DND-41 (cell line): ENCODE results near the gene ANKRD36C.
"Not testable (repeated sequence)": the region's sequence is repeated elsewhere in the genome, so short reads cannot be mapped to it uniquely, and the experiment has no call there.

ENCODE experiments used
- EZH2 ChIP-seq: IDR thresholded peaks from 3 replicates; pipeline ENCODE4 v1.6.1; 2012; ENCODE audit warnings: borderline replicate concordance, low read depth, mild to moderate bottlenecking, moderate library complexity, low read length, inconsistent platforms; ENCODE audit not compliant: severe bottlenecking
- TF ChIP-seq, protein P1 (sequence below): IDR thresholded peaks from 2 replicates; pipeline ENCODE4 v1.5.1; 2012; ENCODE audit warnings: borderline replicate concordance, low read length, moderate library complexity, mild to moderate bottlenecking; ENCODE audit not compliant: poor library complexity, severe bottlenecking; ENCODE audit errors: extremely low read depth

DNA sequence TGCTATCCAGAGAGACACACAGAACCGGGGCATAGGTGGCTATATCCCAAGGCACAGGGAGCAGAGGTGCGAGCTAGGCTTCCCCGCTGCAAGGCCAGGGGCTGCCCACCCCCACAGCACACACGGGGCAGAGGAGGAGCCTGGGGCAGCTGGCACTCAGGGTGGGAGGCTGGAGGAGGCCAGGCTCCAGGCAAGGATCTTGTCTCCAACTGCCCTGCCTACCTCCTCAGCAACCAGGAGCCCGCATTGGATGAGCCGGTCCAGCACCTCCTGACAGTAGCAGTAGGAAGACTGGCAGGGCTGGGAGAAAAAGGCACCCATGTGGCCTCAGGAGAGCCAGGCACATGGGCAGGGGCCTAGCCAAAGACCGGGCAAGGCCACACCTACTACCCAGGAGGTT lies 32.1 kb upstream of the ANKRD36C start:
- TF ChIP-seq, protein P1, sequence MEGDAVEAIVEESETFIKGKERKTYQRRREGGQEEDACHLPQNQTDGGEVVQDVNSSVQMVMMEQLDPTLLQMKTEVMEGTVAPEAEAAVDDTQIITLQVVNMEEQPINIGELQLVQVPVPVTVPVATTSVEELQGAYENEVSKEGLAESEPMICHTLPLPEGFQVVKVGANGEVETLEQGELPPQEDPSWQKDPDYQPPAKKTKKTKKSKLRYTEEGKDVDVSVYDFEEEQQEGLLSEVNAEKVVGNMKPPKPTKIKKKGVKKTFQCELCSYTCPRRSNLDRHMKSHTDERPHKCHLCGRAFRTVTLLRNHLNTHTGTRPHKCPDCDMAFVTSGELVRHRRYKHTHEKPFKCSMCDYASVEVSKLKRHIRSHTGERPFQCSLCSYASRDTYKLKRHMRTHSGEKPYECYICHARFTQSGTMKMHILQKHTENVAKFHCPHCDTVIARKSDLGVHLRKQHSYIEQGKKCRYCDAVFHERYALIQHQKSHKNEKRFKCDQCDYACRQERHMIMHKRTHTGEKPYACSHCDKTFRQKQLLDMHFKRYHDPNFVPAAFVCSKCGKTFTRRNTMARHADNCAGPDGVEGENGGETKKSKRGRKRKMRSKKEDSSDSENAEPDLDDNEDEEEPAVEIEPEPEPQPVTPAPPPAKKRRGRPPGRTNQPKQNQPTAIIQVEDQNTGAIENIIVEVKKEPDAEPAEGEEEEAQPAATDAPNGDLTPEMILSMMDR: not testable (repeated sequence)
- not testable (repeated sequence) for TF ChIP-seq EZH2
